HG02571 (cell line): ENCODE measurements around the gene PHACTR1.
"Not testable (repeated sequence)": the region's sequence is repeated elsewhere in the genome, so short reads cannot be mapped to it uniquely, and the experiment has no call there.

Experiments
- ATAC-seq: cut with Tn5 transposase; IDR thresholded peaks from one replicate; pipeline ENCODE4 v1.9.1; 2021; ENCODE audit warnings: mild to moderate bottlenecking, moderate library complexity; ENCODE audit not compliant: unreplicated experiment

The PHACTR1 gene

DNA sequence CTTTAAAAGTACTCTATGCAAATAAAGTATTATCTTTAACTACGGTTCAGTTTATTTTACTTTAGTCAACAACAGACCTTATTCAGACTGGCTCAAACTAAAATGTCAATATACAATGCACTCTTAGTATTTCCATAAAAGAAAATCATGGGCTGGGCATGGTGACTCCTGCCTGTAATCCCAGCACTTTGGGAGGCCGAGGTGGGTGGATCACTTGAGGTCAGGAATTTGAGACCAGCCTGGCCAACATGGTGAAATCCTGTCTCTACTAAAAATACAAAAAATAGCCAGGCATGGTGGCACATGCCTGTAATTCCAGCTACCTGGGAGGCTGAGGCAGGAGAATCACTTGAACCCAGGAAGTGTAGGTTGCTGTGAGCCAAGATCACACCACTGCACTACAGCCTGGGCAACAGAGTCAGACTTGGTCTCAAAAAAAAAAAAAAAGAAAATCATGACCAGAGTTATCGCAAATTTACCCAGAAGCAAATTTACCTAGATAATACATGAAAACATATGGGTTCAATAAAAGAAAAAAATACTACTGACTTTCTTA lies 609.5 kb downstream of the PHACTR1 start:
- ATAC-seq = not testable (repeated sequence)

DNA sequence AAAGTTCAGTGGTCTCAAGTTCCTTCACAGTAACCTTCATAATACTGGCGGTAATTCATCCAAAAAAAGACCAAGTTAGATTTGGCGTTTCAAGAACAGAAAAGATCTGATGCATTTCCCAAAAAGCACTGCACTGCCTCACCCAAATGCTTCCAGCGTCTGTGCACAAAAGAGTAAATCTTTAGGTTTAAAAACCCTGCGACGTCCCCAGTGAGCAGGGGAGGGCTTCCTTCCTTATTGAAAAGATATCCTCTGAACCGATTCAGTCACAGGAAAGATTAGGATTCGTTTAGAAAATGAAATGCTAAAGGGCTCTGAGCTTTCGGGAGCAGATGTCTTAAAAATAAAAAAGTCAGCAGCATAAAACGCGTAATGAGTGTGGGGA lies 611.1 kb downstream of the PHACTR1 start:
- no peak for ATAC-seq

DNA sequence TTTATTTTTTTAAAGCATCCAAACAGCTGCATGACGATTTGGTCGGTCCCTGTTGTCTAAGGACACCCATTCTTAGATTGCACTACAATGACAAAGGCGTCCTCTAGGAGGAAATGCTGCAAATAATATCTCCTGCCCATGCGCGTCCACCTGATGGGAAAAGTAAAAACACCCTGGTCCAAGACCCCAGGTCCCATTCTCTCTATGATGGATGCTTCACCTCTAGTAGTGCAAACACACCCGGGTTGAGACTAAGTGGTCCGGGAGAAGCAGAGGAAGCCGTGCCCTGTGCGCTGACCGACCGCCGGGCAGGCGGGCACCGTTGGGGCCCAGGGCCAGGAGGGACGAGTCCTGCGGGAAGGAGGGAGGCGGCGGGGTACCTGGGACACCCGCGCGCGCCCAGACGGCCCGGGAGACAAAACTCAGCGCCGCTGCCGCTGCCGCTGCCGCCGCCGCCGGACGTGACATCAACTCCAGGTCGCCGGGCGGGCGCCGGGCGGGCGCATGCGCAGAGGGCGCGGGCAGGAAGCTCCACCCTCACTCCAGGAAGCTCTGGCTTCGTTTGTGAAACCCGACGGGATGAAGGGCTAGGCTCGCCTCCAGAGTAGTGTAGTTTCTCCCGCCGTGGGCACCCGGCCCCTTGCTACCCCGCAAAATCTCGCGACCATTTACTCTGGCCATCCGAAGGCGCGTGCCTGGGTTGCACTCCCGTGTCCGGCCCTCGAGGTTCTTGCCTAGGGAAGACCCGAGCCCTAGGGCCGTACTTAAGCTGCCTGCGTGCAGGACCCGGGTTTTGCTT lies 611.7 kb downstream of the PHACTR1 start, which contains the start of gene TBC1D7:
TBC1D7 (minus strand) TSS at position 462 of the 799 bp plus-strand sequence. CDS start 1,639 bp downstream, outside the sequence.
- ATAC-seq = peak; percentile 90

GRCh38 chr6:13328875-13329183 lies 612.3 kb downstream of the PHACTR1 start:
- ATAC-seq = no peak

DNA sequence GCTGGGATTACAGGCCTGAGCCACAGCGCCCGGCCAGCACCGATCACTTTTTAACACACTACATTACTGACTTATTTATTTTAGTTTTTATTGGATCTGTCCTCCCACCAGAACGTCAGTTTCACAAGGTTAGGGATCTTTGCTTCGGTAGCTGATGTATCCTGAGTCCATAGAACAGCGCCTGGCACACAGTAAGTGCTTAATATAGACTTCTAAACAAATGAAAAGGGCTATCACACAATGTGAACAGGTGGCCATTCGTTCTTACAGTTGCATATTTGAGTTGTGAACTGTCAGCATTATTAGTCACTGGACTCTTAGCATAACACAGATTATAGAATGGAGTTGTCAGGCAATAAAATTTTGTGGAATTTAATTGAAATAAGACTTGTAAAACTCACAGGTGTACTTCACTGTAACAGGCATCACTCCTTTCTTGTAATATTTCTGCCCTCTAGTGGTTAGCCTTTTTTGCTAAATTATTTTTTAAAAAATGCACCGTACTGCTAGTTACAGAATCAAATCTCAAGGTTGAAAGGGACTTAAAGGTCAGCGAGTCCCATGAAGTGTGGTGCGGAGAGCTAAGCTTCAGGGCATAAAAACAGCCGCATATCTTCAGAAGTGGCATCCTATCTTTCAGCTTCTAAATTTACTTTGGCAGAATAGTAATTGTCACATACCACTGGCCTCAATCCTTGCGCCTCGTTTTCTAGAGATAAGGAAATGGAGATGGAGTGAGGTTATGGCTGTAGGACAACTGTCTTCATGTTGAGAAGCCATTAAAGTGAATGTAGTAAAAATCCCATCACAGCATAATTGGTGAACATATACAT lies 615.2 kb downstream of the PHACTR1 start:
- no peak for ATAC-seq

- ATAC-seq = no peak
Observed at GRCh38 chr6:13332349-13332706, 615.8 kb downstream of the PHACTR1 start.

DNA sequence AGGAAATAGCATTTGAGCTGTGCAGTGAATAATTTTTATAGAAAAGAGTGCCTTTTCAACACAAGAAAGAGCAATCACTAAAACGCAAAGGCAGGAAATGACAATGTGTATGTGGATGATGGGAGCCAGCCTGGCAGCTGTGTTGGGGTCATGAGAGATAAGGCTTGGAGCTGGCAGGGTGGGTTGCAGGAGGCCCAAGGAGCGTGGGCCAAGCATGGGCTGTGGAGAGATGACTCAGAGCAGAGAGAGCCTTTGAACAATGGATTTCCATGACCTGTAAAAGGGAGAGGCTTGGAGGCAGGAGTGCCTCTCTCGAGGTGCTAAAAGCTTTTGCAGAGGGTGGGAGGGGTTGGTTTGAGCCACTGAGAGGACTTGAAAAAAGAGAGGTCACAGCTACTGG lies 618.4 kb downstream of the PHACTR1 start:
- no peak for ATAC-seq

GRCh38 chr6:13336553-13336952 lies 620.0 kb downstream of the PHACTR1 start:
- ATAC-seq = no peak

- no peak for ATAC-seq
Observed at GRCh38 chr6:13338038-13338437, 621.5 kb downstream of the PHACTR1 start.
